ENCODE data around the gene CDK5RAP3.
A peak's percentile ranks its signal among the peaks of the same experiment; 100 is the strongest.

Gene CDK5RAP3

DNA sequence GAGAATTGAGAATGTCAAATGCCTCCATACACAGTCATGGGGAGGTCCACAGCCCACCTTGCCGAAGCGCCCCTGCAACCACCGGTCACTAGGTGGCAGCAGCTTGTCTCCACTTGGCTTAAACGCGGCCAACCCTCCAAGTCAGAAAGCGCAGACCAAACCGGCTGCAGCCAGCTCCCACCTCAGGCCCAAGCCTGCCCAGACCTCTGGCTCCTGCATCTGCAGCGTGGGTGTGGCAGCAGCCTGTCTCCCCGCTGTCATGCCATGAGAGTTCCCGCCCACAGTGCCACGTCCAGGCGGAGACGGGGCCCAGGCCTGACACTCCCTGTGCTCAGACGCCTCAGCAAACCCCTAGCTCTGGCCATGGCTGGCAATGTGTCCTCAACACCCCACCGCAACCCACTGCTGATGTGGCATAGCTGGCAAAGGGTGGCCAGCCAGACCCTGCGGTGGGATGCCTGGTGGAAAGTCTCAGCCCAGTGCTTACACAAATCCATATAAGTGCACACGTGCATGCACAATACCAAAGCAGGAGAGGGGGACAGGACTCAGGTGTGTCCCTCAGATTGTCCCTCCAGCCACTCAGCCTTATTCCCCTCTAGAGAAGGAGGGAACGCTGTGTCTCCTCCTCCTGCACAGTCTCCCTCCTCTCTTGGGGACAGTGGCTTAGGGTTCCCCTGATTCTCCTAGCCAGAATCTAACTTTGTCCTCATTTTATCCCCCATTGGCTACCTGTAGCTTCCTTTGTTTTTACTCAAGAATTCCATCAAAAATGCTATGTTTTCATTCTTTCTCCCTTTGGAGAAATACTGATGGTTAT, 55.8 kb downstream of the CDK5RAP3 start:
- DNase-seq: peak; percentile 94

- DNase-seq: no peak
These were observed 56.5 kb downstream of the CDK5RAP3 start for GRCh38 chr17:48027322-48027981.

DNA sequence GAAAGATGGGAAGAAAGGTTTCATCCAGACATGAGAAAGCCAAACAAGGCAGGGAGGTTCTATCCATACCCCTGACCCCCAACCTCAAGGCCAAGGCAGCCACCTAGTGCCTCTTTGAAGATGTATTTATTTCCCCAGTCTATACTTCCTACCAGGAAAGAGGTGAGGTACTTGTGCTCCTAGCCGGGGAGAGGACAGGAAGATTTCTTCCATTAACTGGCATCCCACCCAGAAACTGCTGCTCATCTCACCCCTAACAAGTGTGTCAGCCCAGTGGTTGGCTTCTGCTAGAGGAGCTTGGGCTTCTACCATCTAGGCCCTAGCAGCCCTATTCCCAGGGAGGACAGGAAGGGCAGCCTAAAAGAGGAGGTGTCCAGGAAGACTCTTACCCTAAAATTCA, 57.8 kb downstream of the CDK5RAP3 start:
- no peak for DNase-seq

DNA sequence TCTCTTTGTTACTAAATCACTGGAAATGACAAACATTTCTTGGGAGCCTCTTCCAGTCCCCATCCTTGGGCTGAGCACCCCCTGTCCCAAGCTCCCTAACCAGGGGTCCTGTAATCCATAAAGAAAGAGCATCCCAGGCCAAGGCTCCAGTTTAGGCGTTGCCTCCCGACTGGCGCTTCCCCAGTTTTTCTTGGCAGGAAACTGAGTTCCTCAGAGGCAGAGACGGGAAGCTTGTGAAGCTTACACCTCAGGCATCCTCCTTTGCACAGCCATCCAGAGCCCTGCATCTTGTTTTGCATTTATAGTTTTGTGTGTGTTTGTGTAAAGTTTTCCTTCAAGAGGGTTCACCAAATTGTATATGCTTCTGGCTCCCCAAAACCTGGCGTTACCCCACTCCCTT, 59.6 kb downstream of the CDK5RAP3 start:
- DNase-seq: no peak

Data from NCI-H774 (cell line).